Left cardiac atrium (tissue), 4 donors: ENCODE data around the gene PXK. TPM values are rescaled to one million over a fixed set of nuclear protein-coding genes. Genes with fewer than 3 reads are reported as not detected.

Source experiments
- ATAC-seq, 2 donors: fragments of 200-7000 bp; cut with Tn5 transposase; one replicate each; pipeline ENCODE4 v1.9.1; 2020; ENCODE audit warnings: mild to moderate bottlenecking in 2 of 2, moderate library complexity in 2 of 2
- DNase-seq: peaks from one replicate; pipeline ENCODE4 v3.0.0-alpha.2; 2020
- intact Hi-C, 2 donors: fragments of 100-400 bp; cut with DNase I; formaldehyde crosslinking; loops; one replicate each; pipeline versions ENCODE4 v1.14.1 to v1.15.1; 2022 to 2023
- total RNA-seq, 2 donors: library from RNA; stranded (reverse); fragmentation: NEBNext Ultra II Directional; extraction: Animal tissue kit (Norgen Biotek cat#: 25700); gene quantifications; one replicate each; pipeline ENCODE4 v1.2.1, GENCODE V29; 2021
- donor health status: DM: no; HTN: yes; CAD: no.
- donor health status: DM: no; HTN: yes; CAD: no; lungs with severe emphysema.
- donor health status: DM: yes; HTN: yes; CAD: no.
- donor health status: Dilated cardiomyopathy.

The PXK gene
- total RNA-seq, 2 donors from 2014 or later, result 13.3 to 15.1 TPM

- ATAC-seq, result no peak
- intact Hi-C loops, result no loop called here
- DNase-seq, result no peak
Observed at GRCh38 chr3:58473275-58473674, 140.6 kb downstream of the PXK start.

GRCh38 chr3:58474348-58474911, 141.7 kb downstream of the PXK start:
- DNase-seq (no peak), ATAC-seq (peak in 1 of 2 donors; percentile 13)
- intact Hi-C loops, result no loop called here

GRCh38 chr3:58474967-58475578, 142.4 kb downstream of the PXK start:
- DNase-seq, result no peak
- intact Hi-C loops, result no loop called here
- ATAC-seq, result no peak

Other genes starting within 250 kb of the PXK start
- 1 to 10 TPM; 1.4 to 3.4 TPM for gene DNASE1L3, start 121.9 kb upstream of the PXK start, total RNA-seq
- gene ABHD6, start 95.1 kb upstream of the PXK start, total RNA-seq, result 10 to 100 TPM in 1 of 2 donors, 1 to 10 TPM in 1; 7.0 to 11.7 TPM
- gene RPP14, start 26.6 kb upstream of the PXK start, total RNA-seq, result 10 to 100 TPM; 19.0 to 24.2 TPM
- 10 to 100 TPM in 1 of 2 donors, 1 to 10 TPM in 1; 8.1 to 12.1 TPM for gene HTD2, start 26.4 kb upstream of the PXK start, total RNA-seq
- gene PDHB, start 100.9 kb downstream of the PXK start, total RNA-seq, result 100 to 1,000 TPM; 121 to 146 TPM
- gene KCTD6, start 159.2 kb downstream of the PXK start, total RNA-seq, result 1 to 10 TPM; 5.3 to 7.1 TPM
- gene ACOX2, start 204.3 kb downstream of the PXK start, total RNA-seq, result 10 to 100 TPM; 20.1 to 28.2 TPM
- gene FAM107A, start 244.5 kb downstream of the PXK start, total RNA-seq, result 10 to 100 TPM; 50.0 to 55.1 TPM